Stimulated activated CD4-positive, alpha-beta T cell treated with anti-CD3 and anti-CD28 coated beads, TNF-alpha, amount 100 ng/mL, for 24 hours (primary cell): Measurements from ENCODE around the gene BLVRA.
"Not testable (repeated sequence)": the region's sequence is repeated elsewhere in the genome, so short reads cannot be mapped to it uniquely, and the experiment has no call there.

ENCODE experiments used
- DNase-seq, 3 experiments: peaks; one replicate each; pipeline ENCODE4 v3.0.0-alpha.2; 2020; ENCODE audit warnings: low read depth in 3 of 3

Gene BLVRA

DNA sequence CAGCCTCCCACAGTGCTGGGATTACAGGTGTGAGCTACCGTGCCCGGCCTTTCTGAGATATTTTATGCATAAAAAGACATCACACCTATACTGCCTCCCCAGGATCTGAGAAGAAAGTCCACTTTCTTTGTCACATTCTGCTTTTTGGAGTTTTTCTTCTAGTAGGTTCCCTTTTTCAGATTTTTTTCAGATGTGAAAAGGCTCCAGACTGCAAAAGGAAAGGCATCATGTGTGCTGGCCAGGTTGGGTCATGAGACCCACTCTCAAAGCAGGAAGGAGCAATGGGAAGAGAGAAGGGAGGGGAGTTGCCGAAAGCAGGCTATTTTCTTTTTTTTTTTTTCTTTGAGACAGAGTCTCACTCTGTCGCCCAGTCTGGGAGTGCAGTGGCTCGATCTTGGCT lies 10.8 kb downstream of the BLVRA start:
- DNase-seq: no peak

GRCh38 chr7:43769791-43770465 lies 11.4 kb downstream of the BLVRA start:
- DNase-seq: no peak

DNA sequence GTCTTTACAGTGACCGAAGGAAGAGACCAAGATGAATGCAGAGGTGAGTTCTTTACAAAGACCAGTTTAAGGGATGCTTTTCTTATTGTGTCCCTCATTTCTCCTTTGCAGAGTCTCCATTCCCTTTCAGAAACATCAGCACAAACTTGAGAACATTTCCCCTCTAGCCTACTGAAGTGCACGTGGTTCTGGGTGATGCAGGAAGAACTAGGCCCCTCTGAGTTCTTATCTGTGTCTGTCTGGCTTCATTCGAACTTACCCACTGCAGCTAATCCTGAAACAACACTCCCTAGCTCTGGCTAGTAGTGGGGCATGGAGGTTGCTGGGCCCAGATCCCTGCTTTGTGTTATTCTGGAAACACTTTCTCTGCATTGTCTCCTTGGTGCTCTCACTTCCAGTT lies 12.6 kb downstream of the BLVRA start:
- no peak for DNase-seq

DNA sequence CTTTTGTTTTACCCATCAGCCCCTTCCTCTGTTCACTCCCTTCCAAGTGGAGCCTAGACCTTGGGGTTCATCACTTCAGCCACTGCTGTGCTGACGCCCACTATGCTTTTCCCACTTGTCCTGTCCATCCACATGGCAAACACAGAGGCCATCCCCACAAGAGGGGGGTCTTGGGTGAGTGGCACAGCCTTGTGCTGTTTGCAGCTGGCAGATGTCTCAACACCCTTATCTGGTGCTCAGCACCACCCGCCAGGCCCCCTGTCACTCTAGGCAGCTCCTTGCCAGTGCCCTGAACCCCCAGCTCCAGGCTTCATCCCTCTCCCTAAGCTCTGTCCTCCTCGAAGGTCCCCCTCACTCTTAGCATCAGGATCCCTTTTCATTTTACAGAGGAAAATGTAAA lies 13.1 kb downstream of the BLVRA start:
- no peak for DNase-seq

DNA sequence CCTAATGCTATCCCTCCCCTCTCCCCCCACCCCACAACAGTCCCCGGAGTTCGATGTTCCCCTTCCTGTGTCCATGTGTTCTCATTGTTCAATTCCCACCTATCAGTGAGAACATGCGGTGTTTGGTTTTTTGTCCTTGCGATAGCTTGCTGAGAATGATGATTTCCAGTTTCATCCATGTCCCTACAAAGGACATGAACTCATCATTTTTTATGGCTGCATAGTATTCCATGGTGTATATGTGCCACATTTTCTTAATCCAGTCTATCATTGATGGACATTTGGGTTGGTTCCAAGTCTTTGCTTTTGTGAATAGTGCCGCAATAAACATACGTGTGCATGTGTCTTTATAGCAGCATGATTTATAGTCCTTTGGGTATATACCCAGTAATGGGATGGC lies 14.8 kb downstream of the BLVRA start:
- not testable (repeated sequence) for DNase-seq

DNA sequence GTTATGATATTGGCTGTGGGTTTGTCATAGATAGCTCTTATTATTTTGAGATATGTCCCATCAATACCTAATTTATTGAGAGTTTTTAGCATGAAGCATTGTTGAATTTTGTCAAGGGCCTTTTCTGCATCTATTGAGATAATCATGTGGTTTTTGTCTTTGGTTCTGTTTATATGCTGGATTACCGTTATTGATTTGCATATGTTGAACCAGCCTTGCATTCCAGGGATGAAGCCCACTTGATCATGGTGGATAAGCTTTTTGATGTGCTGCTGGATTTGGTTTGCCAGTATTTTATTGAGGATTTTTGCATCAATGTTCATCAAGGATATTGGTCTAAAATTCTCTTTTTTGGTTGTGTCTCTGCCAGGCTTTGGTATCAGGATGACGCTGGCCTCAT lies 16.8 kb downstream of the BLVRA start:
- DNase-seq: not testable (repeated sequence)

GRCh38 chr7:43778293-43779044 lies 20.0 kb downstream of the BLVRA start:
- not testable (repeated sequence) for DNase-seq

DNA sequence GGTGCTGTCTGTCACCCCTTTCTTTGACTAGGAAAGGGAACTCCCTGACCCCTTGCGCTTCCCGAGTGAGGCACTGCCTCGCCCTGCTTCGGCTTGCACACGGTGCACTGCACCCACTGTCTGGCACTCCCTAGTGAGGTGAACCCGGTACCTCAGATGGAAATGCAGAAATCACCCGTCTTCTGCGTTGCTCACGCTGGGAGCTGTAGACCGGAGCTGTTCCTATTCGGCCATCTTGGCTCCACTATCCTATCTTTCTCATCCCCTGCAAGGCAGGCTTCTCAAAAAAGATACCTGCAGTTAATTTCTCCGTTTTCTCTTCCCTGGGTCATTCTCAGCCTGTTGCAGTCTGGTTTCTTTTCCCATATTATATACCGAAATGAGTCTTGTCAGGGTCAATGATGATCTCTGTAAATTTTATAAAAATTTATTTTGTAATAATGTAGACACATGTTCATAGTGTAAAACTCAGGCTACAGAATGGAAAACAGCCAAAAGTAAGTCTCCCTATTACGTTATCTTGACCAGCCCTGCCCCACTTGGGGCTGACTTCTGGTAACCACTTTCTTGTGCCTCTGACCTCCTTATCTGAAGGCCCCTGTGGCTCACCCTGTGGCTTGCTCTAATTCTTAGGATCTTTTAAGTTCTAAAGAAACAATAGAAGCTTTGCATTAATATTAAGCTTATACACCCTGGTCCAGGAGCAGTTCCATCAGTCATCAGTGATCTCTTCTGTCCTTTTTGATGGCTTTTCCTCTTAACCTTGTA lies 20.7 kb downstream of the BLVRA start:
- DNase-seq: no peak

- no peak for DNase-seq
Measured at GRCh38 chr7:43781726-43782607, 23.5 kb downstream of the BLVRA start.

DNA sequence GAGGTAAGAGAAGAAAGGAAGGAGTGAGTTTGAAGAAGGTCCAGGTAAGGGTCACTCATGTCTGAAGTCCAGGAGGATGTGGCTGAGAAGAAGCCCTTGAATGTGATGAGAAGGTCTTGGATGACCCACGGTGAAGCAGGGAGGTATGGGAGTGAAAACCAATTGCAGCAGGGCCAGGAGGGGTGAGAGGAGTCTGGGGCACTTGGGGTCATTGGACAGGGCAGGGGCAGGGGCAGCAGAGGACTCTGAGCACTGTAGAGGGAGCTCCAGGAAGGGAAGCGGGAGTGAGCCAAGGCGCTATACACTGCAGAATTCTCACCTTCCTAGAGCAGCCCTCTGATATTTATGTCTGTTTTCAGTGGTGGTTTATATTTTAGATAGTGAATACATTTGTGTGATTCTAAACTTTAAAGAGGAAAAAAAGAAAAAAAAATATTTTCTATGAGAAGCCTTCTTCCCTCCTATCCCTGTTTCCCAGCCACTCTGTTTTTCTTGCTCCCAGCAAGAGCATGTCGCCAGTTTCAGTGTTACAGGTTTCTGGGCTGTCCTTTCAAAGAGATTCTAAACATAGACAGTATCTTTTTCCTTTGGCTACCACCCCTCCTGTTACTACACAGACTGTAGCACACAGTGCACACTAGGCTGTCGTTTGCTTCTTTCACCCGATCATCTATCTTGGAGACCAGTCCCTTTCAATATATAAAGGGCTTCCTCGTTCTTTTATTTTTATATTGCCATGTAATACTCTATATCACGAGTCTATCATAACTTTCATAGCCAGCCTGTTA lies 24.5 kb downstream of the BLVRA start:
- DNase-seq: no peak

DNA sequence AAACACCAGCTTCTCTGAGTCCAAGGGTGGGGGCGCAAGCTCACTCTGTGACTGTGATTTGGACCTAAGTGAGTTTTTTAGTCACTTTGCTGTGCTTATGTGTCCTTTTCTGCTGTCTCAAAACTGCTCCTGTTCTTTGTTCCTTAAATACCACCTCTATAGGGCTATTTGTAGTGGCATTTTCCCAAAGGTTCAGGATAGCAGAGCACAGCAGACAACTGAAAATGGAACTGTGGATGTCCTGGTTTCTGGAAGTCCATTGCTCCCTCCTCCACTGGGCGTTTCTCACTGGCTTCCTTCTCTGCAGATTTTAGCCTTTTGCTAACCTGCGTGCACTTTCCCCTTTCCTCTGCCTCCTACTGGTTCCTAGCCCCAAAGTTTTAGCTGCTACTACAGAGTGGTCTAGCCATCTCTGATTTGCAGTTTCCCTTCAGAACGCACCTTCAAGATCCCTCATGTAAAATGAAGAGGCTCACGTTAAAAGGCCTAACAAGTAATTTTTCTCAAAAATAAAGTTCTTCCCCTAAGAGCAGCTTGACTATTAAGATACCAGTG lies 25.6 kb downstream of the BLVRA start:
- no peak for DNase-seq

- DNase-seq: peak in 2 of 3 experiments; percentile 5 to 40
Measured at GRCh38 chr7:43784585-43785087, 26.2 kb downstream of the BLVRA start.

DNA sequence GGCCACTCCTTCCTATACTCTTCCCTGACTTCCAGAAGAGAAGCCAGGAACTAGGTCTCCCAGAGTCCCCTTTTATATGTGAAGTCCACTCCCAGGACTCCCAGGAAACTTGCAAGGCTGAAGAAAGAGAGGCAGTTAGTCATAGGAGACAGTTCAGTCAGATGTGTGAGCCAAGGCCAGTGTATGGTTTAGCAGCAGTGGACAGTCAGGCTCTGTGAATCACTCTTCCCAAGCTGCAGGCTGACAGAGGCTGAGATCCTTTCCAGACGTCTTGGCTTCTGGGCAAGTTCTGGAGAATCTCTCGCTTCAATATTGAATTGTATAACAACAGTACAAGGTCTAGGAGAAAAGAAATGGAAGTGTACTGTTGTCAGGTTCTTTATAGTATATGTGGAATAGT lies 26.9 kb downstream of the BLVRA start:
- no peak for DNase-seq

- DNase-seq: no peak
Measured at GRCh38 chr7:43787771-43788170, 29.3 kb downstream of the BLVRA start.

DNA sequence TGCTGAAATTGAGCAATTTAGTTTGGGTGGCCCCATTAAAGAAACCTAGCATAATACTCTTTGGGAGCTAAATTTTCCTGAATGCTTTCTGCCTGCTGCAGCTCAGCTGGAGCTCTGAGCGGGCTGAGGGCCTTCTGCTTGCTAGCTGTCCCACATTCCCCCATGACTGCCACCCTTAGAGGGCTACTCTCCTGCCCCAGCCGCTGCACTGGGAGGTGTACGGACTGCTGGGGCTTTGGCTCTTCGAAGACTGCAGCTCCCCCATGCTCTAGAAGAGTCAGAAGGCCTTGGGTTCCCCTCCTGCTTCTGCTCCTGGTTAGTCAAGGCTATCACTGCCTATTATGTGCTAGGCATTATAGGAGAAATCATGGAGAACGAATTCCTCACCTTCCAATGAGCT lies 31.5 kb downstream of the BLVRA start:
- DNase-seq: no peak

DNA sequence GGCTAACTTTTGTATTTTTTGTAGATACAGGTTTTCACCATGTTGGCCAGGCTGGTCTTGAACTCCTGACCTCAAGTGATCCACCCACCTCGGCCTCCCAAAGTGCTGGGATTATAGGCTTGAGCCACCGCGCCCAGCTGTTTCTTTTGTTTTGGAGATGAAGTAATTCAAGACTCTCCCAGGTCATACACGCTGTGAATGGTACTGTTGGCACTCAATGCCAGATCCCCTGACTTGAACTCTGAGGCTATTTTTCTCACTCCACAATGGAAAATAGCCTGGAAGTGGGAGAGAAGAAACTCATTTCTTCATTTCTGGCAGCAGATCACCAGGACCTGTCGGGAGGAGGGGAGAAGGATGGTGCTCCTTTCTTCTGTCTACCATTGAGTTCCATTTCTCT lies 32.4 kb downstream of the BLVRA start:
- DNase-seq: no peak

GRCh38 chr7:43791665-43792064 lies 33.2 kb downstream of the BLVRA start:
- DNase-seq: no peak

GRCh38 chr7:43792471-43793150 lies 34.1 kb downstream of the BLVRA start:
- DNase-seq: no peak

GRCh38 chr7:43799605-43800004 lies 41.1 kb downstream of the BLVRA start:
- DNase-seq: no peak

- DNase-seq: no peak
Measured at GRCh38 chr7:43803865-43804264, 45.4 kb downstream of the BLVRA start.
